ENCODE data around the gene DISC1. TPM values are rescaled to one million over a fixed set of nuclear protein-coding genes. Genes with fewer than 3 reads are reported as not detected.

The DISC1 gene
- polyA plus RNA-seq, 1 experiment = 2.3 TPM

DNA sequence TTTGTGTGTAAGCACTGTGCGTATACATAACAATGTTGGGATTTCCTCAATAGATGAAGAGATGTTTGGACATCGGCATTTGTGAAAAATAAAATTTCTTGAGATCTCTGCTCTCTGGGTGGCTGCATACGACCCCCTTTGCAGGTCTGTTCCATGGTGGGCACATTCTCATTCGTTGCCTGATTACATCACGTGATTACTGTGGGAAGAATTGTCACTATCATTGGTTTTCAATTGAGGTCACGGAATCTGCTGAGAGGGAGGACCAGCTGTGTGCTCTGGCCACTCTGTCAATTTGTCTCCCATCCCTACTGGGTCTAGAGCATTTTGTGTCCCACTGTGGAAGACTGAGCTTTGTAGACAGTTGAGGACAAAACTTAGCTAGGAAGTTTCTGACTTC lies 81.8 kb downstream of the DISC1 start:
- no peak overlapping the region for H3K4me3 ChIP-seq (ENCODE audit: low read depth, low read length)
- no peak for DNase-seq (ENCODE audit: low read depth)
- no peaks in the 10 kb centered on the region for H3K36me3 ChIP-seq (ENCODE audit: control insufficient read depth, insufficient read depth, low read length)
- CTCF ChIA-PET = interaction anchor here (1.1 to 1.2 kb wide), 2 partner anchors 12 to 48 kb away, joined by 3 to 4 read pairs; no protein-coding TSS in a partner anchor
- no peaks in the 10 kb centered on the region for H3K27me3 ChIP-seq (ENCODE audit: control insufficient read depth, insufficient read depth, low read length)
- TF ChIP-seq, protein P1, sequence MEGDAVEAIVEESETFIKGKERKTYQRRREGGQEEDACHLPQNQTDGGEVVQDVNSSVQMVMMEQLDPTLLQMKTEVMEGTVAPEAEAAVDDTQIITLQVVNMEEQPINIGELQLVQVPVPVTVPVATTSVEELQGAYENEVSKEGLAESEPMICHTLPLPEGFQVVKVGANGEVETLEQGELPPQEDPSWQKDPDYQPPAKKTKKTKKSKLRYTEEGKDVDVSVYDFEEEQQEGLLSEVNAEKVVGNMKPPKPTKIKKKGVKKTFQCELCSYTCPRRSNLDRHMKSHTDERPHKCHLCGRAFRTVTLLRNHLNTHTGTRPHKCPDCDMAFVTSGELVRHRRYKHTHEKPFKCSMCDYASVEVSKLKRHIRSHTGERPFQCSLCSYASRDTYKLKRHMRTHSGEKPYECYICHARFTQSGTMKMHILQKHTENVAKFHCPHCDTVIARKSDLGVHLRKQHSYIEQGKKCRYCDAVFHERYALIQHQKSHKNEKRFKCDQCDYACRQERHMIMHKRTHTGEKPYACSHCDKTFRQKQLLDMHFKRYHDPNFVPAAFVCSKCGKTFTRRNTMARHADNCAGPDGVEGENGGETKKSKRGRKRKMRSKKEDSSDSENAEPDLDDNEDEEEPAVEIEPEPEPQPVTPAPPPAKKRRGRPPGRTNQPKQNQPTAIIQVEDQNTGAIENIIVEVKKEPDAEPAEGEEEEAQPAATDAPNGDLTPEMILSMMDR (IDR thresholded peaks at IDR 0.05; ENCODE audit: insufficient read depth, low read depth, low read length) = no peak
- POLR2A ChIA-PET = no interaction called here

DNA sequence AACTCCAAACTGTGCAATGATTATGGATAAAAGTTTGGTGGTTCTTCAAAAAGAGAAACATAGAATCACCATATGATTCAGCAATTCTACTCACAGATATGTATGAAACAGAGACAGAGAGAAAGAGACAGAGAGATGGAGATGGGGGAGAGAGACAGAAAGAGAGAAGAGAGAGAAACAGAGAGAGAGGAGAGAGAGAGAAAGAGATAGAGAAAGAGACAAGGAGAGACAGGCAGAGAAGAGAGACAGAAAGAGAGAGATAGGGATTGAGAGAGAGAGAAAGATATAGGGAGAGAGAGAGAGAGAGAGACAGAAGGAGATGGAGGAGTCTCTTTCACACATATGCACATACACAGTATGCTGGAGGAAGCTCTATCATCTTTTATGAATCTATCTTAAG lies 87.8 kb downstream of the DISC1 start:
- H3K4me3 ChIP-seq (ENCODE audit: low read depth, low read length) = no peak overlapping the region
- ChIA-PET POLR2A (no interaction called here), CTCF (interaction anchor here (1.5 kb wide), 1 partner anchor 11 kb away, joined by 3 read pairs; no protein-coding TSS in a partner anchor)
- H3K27me3 ChIP-seq (ENCODE audit: control insufficient read depth, insufficient read depth, low read length) = no peaks in the 10 kb centered on the region
- no peaks in the 10 kb centered on the region for H3K36me3 ChIP-seq (ENCODE audit: control insufficient read depth, insufficient read depth, low read length)
- TF ChIP-seq, protein P1 (IDR thresholded peaks at IDR 0.05; ENCODE audit: insufficient read depth, low read depth, low read length) = no peak
- no peak for DNase-seq (ENCODE audit: low read depth)

DNA sequence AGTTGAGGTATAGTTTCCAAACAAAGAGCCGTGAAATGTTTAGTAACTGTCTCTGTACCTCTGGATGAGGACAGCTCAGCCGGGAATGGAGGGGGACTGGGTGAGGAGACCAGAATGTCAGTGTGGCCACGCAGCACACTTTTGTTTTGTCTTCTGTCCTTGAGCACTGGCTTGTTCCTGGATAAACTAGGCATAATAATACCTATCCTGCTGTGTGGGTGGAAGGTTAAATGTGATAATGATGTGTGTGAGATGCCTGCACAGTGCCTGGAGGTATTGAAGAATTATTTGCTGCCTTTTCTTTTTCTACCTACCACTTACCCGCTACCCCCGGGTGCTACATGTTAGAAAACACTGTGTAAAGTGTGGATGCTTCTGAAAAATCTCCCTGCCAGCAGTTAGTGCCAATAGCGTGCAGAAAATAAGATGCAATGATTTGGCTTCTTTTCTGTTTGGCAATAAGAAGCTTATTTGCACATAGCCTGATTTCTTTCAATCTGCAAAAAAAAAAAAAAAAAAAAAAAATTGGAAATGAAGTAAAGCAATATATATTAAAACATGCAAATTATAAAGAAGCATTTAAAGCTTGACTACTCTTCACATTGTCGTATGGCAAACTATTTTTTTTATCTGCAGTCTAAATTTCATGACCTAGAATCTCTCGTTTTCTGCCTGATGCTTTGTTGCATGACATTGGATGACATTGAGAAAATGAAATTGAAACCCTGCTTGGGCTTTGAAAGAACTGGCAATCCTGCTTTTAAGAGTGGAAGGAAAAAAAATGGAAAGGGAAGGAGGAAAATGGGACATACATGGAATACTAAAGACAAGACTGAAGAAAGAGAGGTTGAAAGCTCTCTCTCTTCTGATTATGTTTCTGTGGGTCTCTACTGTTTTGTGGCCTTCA lies 89.5 kb downstream of the DISC1 start:
- Histone ChIP-seq H3K36me3 (ENCODE audit: control insufficient read depth, insufficient read depth, low read length) (no peaks in the 10 kb centered on the region), H3K4me3 (ENCODE audit: low read depth, low read length) (no peak overlapping the region), H3K27me3 (ENCODE audit: control insufficient read depth, insufficient read depth, low read length) (no peaks in the 10 kb centered on the region)
- DNase-seq (ENCODE audit: low read depth) = no peak
- POLR2A ChIA-PET = no interaction called here
- CTCF ChIA-PET = interaction anchor here (1.4 to 1.5 kb wide), 2 partner anchors 10 to 11 kb away, joined by 3 read pairs; no protein-coding TSS in a partner anchor
- TF ChIP-seq, protein P1 (IDR thresholded peaks at IDR 0.05; ENCODE audit: insufficient read depth, low read depth, low read length) = no peak

DNA sequence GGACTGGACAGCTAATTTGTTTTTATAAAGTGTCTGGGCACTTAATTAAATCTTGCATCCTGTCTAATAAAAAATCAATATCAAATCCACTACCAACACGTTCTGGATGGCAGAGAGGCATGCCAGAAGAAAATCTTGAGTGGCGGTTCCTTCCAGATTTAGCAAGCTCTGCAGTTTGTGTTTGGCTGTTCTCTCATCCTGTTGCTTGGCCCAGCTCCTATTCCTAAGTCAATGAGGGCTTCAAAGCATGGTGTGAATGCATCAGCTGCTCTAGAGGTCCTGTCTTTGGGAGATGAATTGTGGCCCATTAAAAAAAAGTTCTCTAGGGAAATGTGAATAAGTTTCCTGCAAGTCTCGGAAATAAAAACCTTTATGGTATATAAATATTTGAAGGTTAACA lies 90.3 kb downstream of the DISC1 start:
- Histone ChIP-seq H3K4me3 (ENCODE audit: low read depth, low read length) (no peak overlapping the region), H3K27me3 (ENCODE audit: control insufficient read depth, insufficient read depth, low read length) (no peaks in the 10 kb centered on the region), H3K36me3 (ENCODE audit: control insufficient read depth, insufficient read depth, low read length) (no peaks in the 10 kb centered on the region)
- no peak for DNase-seq (ENCODE audit: low read depth)
- ChIA-PET CTCF (no interaction called here), POLR2A (no interaction called here)
- TF ChIP-seq, protein P1 (IDR thresholded peaks at IDR 0.05; ENCODE audit: insufficient read depth, low read depth, low read length) = no peak

DNA sequence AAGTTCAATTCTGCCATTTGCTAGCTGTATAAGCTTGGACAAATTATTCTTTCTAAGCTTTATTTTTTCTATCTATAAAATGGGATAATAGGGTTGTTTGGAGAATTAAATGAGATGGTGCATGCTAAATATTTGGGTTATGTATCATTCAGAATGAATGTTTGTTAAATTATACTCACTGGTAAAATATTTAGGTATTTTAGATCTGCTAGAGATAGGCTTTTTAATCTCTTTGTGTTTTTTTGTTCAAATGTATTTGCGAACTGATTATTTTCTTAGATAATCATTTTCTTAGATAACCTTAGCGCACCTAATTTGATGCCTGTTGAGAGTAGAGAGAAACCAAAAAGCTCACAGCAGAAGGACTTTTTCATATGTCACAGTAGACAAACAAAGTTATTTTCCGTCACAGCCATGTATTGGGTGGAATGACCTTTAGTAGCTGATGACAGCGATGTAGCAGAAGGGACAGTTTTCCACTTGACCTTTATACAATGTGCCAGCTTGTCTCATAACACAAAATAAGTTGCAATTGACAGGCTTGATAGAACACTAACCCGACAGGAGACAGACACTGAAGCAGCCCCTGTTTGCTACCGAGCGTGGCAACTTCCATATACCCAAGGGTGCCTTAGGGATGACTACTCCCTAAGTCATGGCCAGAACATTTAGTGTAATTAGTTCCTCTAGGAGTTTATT lies 93.0 kb downstream of the DISC1 start:
- DNase-seq (ENCODE audit: low read depth) = no peak
- Histone ChIP-seq H3K36me3 (ENCODE audit: control insufficient read depth, insufficient read depth, low read length) (no peaks in the 10 kb centered on the region), H3K27me3 (ENCODE audit: control insufficient read depth, insufficient read depth, low read length) (no peaks in the 10 kb centered on the region), H3K4me3 (ENCODE audit: low read depth, low read length) (no peak overlapping the region)
- TF ChIP-seq, protein P1 (IDR thresholded peaks at IDR 0.05; ENCODE audit: insufficient read depth, low read depth, low read length) = no peak
- ChIA-PET POLR2A (no interaction called here), CTCF (interaction anchor here (1.3 kb wide), 1 partner anchor 12 kb away, joined by 5 read pairs; no protein-coding TSS in a partner anchor)

Measured in BJ (cell line).